Measurements from ENCODE around the gene MGAT1.

GRCh38 chr5:180820788-180821321, 18.2 kb upstream of the MGAT1 start:
- TF ChIP-seq EZH2 (IDR thresholded peaks at IDR 0.05; ENCODE audit: borderline replicate concordance, low read depth, low read length, severe bottlenecking) (no peak), CTCF (IDR thresholded peaks at IDR 0.05; ENCODE audit: borderline replicate concordance, extremely low read depth, low read length, poor library complexity, severe bottlenecking) (no peak)
